GM19035 (cell line): ENCODE results near the gene DCHS1.

ENCODE experiments used
- ATAC-seq: cut with Tn5 transposase; IDR thresholded peaks from one replicate; pipeline ENCODE4 v1.9.1; 2021; ENCODE audit not compliant: unreplicated experiment

The DCHS1 gene

DNA sequence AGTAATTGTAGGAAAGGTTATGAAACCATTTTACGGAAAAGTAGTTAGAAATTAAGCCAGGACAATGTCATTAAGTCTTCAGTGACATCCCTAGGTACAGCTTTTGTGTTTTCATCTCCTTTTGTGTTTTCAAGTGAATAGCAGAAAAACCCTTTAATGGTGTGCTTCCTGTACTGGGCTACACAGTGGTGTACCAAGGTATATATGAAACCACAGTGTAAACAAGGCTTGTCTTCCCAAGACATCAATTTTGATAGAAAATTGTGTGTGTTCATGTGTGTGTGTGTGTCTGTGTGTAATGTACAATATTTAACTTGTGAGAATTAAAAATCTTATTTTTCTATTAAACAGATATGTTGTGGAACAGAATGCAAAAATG lies 18.6 kb upstream of the DCHS1 start:
- no peak for ATAC-seq

DNA sequence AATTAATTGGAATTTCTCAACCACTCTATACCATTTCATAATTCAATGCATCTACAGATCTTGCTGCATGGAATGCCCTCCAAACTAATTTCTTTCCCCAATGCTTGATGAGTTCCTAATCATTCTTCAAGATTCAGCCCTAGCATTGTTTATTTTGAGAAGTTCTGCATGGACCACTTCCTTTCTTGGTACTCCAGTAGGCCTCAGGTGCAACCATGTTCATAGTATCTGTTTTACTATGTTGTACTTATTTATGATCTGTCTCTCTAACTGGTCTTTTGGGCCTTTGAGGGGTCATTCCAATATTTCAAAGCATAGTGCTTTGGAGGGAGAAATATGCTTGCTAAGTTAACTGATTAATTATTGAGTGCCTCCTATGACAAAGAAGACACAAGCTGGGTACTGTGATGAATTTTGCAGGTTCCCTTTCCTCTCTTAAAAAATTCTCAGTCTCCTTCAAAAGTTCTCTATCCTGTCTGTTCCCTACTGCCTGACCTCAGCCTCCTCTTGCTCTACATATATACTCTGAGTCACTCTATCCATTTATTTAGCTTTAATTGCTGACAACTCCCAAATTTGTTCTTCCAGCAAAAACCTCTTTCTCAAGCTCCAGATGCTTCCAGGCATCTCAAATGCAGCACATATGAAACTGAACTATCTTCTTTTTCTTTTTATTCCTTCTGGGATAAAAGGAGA lies 18.1 kb upstream of the DCHS1 start:
- no peak for ATAC-seq

DNA sequence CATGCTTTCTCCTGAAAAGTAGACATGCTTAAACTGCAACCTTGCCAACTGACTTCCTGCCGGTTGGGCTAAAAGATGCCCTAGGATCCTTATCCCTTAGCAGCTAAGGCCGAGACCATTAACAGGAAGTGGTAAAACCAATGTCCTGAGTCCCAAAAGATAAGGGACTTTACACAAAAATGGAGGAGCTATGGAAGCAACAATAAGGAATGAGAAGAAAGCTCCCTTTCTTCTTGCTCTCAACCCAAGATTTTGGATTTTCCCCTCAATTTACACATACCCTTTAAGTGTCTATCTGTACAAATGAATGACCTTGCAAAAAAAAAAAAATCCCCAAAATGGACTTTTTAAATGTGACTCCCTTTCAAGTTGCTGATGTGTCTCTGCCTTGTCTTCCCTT lies 16.4 kb upstream of the DCHS1 start:
- no peak for ATAC-seq

DNA sequence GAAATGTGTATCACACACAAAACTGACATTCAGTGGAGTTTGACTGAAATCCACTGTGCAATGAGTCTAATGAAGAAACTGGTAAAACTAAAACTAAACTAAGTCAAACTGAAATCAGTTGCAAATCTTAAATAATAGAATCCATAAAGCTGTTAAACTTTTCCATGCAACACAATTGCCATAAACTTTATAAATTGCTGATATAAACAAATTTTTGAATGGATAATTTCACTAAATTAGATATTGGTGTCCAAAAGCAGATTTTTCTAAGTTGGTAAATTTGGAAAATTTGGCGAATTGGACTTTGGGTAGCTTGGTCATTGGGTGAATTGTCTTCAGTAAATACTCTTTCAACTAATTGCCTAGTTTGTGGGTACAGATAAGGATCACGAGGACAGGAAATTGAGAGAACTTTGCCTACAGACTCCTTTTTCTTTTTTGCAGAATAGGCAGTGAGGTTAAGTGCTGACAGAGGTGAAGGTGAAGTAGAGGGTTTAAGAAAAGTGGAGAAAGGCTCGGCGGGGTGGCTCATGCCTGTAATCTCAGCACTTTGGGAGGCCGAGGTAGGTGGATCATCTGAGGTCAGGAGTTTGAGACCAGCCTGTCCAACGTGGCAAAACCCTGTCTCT lies 14.7 kb upstream of the DCHS1 start:
- no peak for ATAC-seq

DNA sequence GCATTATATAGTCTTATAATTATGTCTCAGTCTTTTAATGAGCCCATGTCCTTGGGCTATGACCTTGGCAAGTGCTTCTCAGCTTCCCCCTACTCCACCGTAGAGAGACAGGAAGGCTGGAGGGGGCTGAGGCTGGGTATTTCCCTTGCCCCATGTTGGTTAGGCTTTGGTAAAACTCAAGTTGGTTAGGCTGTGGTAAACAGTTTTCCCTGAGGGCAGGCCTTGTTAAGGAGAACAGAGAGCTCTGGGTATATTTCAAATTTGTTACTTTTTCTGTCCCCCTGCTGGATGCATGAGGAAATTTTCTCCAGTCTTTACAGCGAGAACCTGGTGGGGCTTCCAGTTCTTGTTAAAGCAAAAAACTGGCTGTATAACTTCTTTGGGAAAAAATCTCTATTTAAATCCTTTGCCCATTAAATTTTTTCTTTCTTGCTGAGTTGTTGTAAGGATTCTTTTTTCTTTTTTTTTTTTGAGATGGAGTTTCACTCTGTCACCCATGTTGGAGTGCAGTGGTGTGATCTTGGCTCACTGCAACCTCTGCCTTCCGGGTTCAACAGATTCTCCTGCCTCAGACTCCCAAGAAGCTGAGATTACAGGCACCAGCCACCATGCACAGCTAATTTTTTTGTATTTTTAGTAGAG lies 12.2 kb upstream of the DCHS1 start:
- peak; percentile 87 for ATAC-seq

DNA sequence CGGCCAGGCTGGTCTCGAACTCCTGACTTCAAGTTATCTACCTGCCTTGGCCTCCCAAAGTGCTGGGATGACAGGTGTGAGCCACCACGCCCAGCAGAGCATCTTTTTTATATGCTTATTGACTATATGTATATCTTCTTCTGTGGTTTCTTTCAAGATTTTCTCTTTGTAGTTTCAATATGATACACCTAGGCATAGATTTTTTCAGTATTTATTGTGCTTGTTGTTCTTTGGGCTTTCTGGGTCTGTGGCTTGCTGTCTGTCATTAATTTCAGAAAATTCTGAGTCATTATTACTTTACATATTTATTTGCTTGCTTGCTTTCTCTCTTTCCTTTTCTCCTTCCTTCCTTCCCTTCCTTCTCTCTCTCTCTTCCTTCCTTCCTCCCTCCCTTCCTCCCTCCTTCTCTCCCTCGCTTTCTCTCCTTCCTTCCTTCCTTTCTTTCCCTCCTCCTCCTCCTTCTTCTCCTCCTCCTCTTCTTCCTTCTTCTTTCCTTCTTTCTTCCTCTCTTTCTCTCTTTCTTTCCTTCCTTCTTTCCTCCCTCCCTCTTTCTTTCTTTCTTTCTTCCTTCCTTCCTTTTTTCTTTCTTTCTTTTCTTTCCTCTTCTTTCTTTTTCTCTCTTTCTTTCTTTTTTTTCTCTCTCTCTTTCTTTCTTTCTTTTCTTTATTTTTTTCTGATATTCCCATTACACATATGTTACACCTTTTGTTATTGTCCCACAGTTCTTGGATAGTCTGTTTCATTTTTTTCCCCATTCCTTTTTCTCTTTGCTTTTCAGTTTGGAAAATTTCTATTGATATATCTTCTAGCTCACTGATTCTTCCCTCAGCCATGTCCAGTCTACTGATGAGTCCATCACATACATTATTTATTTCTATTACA lies 10.9 kb upstream of the DCHS1 start:
- no peak for ATAC-seq

DNA sequence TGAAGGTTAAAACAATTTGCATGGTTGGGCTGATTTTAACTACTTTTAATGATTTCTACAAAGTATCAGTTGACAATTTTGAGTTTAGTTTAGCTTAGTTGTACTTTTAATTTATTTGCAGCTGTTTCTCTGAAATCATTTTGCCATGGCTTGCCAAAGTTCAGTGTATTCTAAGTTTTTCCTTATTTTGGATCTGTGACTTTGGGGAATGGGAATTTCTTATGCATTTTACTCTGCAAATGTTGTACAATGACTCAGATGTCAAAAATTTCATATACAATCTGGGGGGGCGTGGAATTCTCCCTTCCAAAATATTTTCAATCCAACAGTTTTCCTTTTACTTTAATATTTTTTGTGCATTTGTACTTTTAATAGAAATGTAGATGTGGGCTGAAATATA lies 8.9 kb upstream of the DCHS1 start:
- no peak for ATAC-seq

DNA sequence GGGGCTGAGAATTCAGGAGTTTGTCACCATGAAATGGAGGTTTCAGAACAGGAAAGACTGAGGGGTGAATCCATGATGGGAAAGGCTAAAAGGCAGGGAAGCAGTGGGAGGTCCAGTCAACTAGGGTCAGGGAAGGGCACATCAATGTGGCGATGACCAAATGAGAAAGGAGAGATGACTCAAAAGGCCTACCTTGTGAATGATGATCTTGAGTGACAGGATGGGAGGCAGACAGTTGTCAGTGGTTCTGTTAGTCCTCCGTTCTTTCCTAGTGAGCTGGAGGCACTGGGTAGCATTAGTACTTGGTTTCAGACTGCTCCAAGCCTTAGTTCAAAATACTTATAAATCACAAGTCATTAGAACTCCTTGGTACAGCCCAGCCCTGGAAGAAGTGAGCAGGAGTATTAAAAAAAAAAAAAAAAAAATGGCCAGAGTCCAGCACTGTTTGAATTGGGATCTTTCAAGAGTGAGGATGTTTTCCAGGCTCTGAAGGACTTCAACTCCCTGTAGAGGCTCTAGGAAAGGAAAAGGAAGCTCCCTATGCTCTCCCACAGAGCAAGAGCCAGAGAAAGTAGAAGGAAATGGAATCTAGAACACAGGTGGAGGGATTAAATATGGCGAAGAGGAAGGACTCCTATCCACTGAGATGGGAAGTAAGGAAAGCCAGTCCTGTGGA lies 8.3 kb upstream of the DCHS1 start:
- ATAC-seq = no peak

DNA sequence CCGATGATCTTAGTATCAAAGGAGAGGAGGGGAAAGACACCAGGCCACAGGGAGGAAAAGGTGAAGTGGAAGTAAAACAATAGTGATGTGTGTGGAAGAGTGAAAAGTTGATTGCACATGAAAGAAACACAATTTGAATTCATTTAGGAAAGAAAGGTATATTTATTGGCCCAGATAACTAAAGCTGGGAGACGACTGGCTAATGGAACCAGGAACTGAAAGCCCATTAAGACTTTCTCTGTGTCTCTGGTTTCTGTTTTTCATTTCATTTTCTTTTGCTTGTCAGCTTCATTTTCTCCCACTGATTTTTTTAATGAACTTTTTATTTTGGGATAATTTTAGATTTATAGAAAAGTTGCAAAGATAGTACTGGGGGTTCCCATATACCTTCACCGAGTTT lies 5.1 kb upstream of the DCHS1 start:
- ATAC-seq = no peak

DNA sequence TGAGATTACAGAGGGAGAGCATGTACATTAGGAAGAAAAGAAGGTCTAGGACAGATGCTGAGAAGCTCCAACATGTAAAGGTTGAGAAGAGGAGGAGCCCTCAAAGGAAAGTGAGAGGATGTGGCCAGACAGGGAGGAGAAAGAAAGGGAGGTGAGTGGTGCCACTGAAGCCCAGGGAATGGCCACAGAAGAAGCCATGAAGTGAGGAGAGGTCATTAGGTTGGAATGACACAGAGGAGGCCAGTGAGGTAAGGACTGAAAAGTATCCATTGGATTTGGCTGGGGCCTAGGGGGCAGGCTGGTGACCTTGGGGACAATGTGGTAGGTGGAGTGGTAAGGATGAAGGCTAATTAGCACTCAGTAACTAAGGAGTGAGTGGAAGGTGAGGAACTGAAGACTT lies 3.0 kb upstream of the DCHS1 start:
- no peak for ATAC-seq

DNA sequence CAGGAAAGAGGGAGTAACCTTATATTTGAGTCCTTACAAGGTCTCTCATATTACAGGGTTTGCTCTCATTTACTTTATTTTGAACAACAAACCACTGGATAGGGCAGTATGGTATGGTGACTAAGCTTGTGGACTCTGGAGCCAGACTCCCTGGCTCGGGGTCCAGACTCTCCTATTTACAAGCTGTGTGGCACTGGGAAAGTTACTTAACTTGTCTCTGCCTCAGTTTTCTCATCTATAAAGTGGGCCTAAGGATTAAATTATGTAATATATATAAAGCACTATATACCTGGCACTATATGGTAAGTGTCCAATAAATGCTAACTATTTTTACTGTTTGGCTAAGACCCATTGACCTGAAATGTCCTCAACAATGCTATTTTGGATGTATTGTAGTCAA lies 1.7 kb upstream of the DCHS1 start:
- ATAC-seq = no peak

DNA sequence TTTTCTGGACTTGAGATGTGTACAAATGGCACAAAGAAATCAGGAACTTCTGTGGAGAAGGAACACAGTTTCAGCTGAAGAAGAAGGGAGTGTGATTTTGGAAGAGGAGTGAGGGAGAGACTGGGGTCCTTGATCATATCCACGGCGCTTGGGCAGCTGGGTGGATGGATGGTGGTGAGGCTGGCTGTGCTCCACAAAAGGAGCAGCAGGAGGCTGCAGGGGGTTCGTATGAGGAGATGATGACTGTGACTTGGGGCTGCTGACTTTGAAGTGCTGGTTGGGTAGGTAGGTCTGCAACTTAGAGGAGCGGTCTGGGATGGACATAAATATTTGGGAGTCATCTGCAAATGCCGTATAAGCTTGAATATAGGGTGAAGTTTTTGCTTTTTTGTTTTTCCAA lies 1.3 kb upstream of the DCHS1 start:
- ATAC-seq = no peak

DNA sequence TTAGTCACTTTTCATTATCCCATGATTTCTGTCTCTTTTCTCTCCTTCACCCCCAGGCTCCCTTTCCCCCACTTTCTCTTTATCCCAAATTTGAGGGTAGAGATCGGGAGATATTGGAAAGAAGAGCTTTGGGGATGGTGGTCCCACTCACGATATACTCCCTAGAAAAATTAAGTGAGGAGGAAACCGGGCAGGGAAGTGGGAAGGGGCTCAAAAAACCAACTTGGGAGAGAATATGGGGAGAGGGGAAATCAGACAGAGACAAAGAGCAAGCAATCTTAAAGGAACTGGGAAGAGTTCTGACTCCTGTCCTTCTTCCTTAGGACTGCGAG lies 941 bp upstream of the DCHS1 start:
- no peak for ATAC-seq

DNA sequence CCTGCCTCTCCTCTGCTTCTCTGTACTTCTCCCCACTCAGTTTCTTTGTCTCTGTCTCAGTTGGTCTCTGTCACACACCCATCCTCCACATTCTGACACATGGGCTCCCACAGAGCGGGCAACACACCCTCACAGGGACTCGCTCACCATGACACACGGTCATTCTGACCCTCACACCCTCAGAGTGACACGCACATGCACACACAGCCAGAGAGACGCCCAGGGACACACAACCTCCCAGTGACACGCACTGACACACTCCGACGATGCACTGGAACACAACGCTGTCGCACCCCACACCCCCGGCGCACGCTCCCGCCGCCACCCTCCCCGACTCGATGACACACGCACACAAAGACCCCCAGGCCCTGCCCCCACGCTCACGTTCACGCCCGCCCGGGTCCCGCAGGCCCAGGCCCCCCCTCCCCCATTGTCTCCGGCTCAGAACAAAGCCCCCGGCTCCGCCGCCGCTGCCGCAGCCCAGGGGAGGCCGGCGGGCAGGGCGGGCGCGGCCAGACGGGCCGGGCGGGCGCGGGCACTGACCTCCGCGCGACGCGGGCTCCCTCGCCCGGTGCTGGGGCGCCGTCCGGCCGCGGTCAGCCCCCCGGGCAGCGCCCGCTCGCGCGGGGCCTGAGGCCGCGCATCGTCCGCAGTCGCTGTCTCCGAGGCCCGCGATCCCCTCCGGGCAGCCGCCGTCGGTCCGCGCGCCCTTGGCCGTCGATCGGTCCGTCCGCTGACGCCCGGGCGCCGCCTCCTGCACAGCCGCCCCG lies 404 bp downstream of the DCHS1 start:
- no peak for ATAC-seq

DNA sequence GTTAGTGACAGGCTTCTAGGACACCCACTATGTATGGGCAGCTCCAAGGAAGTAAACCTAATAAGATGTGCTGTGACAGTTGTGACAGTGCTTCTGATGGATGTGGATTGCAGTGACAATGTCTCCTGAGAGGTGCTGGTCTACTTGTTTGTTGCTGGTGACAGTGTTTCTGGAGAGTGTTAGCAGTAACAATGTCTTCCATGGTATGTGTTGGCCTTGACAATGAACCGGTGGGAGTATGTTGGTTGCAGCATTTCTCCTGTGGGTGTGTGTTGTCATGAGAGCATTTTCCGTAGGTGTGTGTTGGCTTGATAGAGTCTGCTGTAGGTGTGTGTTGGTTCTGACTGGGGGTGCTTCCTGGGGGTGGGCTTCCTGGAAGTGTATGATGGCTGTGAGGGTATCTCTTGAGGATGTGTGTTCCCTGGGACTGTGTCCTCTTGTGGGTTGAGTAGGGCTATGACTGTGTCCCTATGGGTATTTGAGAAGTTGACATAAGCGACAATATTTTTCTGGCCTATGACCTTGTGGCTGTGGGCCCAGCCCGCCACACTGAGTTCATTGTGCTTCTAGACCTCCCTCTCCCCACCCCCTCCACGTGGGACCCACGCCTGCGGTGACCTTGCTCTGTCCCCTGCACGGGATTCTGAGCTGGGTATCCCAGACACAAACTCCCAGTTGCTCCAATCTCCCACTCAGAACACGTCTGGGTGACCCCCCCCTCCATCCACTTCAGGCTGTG lies 1.2 kb downstream of the DCHS1 start:
- no peak for ATAC-seq

DNA sequence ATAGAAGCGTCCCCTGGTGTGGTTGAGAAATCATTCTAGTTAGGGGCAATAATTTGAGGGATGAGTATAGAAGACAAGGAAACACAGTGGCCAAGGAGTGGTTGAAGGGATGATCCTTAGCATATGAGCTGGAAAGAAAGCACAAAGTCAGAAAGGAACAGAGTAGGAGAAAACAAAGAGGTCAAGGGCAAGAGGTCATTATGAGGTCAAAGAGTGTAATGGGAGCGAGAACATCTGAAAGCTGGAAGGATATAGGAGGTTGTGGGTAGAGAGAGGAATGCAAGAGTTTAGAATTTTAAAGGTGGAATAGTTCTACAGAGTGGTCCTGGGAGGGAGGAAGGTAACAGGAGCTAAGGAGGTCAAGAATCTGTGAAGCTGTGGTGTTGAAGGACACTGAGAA lies 2.0 kb downstream of the DCHS1 start:
- no peak for ATAC-seq

DNA sequence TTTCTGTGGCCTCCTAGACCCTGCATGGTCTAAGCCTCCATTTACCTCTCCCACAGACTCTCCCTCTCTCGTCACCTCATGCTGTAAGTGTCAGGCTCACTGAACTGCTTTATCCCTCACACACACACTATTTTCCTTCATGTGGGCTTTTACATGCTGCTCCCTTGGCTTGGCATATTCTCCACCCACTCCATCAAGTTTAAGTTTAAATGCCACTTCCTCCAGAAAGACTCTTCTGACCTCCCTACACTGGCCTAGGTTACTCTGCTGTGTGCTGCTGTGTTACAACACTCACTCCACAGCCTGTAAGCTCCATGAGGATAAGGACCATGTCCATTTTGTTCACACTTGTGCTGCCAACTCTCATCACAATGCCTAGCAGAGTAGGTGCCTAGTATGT lies 2.5 kb downstream of the DCHS1 start:
- no peak for ATAC-seq

DNA sequence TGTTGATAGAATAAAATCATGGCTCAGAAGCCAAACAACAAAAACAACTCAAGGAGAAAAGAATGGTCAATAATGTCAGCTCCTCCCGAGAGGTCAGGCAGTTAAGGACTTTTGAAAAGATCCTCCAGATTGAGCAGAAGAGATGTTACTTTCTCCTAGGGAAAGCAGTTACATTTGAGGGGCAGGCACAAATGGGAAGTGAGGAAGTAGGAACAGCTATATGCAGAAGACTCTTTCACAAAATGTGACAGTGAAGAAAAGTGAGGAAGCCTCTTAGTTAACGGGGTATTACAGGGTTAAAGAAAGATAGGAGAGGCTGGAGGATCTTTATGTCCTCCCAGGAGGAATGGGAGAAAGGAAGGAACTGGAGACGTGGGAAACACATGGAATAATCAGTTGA lies 3.4 kb downstream of the DCHS1 start:
- ATAC-seq = no peak

DNA sequence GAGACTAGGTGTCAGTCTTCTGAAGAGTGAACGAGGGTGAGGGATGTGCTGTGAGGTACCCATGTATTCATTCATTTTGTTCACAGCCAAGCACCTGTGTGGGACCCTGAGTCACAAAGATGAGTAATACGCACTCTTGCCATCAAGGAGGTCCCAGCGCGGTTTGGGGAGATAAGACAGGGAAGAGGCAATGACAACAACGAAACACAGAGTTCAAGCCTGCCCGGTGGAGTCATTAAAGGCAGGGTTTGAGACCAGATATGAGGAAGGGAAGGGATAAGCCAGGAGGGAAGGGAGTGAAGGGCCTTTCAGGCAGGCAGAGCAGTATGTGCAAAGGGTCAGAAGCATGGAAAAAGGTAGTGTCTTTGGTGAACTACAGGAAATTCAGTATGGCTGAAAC lies 4.6 kb downstream of the DCHS1 start:
- ATAC-seq = no peak

DNA sequence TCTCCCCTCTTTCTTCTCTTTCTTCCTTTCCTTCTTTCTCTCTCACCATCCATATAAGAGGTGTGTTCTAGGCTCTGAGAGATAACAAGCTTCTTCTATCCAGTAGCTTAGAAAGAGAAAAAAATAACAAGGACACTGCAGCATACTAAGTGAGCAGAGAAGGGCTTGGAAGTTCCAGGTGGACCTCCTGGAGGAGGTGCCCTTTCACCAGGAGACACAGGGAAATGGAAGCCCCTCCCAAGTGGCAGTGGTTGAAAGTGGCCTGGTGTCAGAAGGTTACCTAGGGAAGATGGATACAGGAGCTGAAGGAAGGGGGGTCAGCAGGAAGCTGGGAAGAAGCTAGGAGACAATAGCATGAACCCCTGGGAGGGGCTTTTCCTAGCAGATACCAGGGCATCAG lies 5.5 kb downstream of the DCHS1 start:
- ATAC-seq = no peak
